Stimulated activated CD4-positive, alpha-beta T cell treated with anti-CD3 and anti-CD28 coated beads, Interleukin-4, amount 100 ng/mL, for 48 hours (primary cell): ENCODE data around the gene TIAM2.
"Not testable (repeated sequence)": the region's sequence is repeated elsewhere in the genome, so short reads cannot be mapped to it uniquely, and the experiment has no call there.

Source experiments
- DNase-seq, 2 donors: peaks; one replicate each; pipeline ENCODE4 v3.0.0-alpha.2; 2020; ENCODE audit warnings: low read depth in 2 of 2

The TIAM2 gene

GRCh38 chr6:155195903-155196302 lies 200.8 kb downstream of the TIAM2 start:
- DNase-seq = no peak

GRCh38 chr6:155196911-155197310 lies 201.8 kb downstream of the TIAM2 start:
- DNase-seq = no peak

- DNase-seq = no peak
Observed at GRCh38 chr6:155197932-155198331, 202.8 kb downstream of the TIAM2 start.

- no peak for DNase-seq
Observed at GRCh38 chr6:155200012-155200411, 204.9 kb downstream of the TIAM2 start.

- DNase-seq = no peak
Observed at GRCh38 chr6:155201461-155202226, 206.5 kb downstream of the TIAM2 start.

- DNase-seq = no peak
Observed at GRCh38 chr6:155207223-155207622, 212.1 kb downstream of the TIAM2 start.

- DNase-seq = no peak
Observed at GRCh38 chr6:155212106-155212505, 217.0 kb downstream of the TIAM2 start.

- DNase-seq = no peak
Observed at GRCh38 chr6:155212616-155213380, 217.7 kb downstream of the TIAM2 start.

GRCh38 chr6:155213611-155214372 lies 218.7 kb downstream of the TIAM2 start:
- no peak for DNase-seq

- DNase-seq = no peak
Observed at GRCh38 chr6:155215906-155216305, 220.8 kb downstream of the TIAM2 start.

GRCh38 chr6:155216312-155217046 lies 221.4 kb downstream of the TIAM2 start:
- no peak for DNase-seq

- not testable (repeated sequence) for DNase-seq
Observed at GRCh38 chr6:155218711-155219110, 223.6 kb downstream of the TIAM2 start.

- DNase-seq = no peak
Observed at GRCh38 chr6:155219299-155219698, 224.2 kb downstream of the TIAM2 start.

- no peak for DNase-seq
Observed at GRCh38 chr6:155219858-155220301, 224.8 kb downstream of the TIAM2 start.

- DNase-seq = no peak
Observed at GRCh38 chr6:155221086-155221485, 226.0 kb downstream of the TIAM2 start.

- DNase-seq = no peak
Observed at GRCh38 chr6:155222506-155222905, 227.4 kb downstream of the TIAM2 start.

GRCh38 chr6:155223646-155224451 lies 228.7 kb downstream of the TIAM2 start:
- DNase-seq = peak in 1 of 2 donors; percentile 40

GRCh38 chr6:155224618-155225017 lies 229.5 kb downstream of the TIAM2 start:
- no peak for DNase-seq

- DNase-seq = no peak
Observed at GRCh38 chr6:155227046-155227445, 231.9 kb downstream of the TIAM2 start.

- no peak for DNase-seq
Observed at GRCh38 chr6:155228546-155229166, 233.5 kb downstream of the TIAM2 start.
